K562 (cell line): ENCODE data around the gene ZDHHC17. TPM values are rescaled to one million over a fixed set of nuclear protein-coding genes. Genes with fewer than 3 reads are reported as not detected.
A peak's percentile ranks its signal among the peaks of the same experiment; 100 is the strongest.

ENCODE experiments used
- CC2D1A ChIP-seq: fragments of 450-650 bp; IDR thresholded peaks from 2 replicates; pipeline ENCODE4 v1.6.1; 2017; ENCODE audit warnings: mild to moderate bottlenecking
- EP400 ChIP-seq: fragments of 450-650 bp; IDR thresholded peaks from 2 replicates; pipeline ENCODE4 v1.6.1; 2017; ENCODE audit warnings: antibody characterized with exemption, mild to moderate bottlenecking, moderate library complexity
- FOXK2 ChIP-seq, 2 experiments: fragments of 450-650 bp; IDR thresholded peaks in 1 of 2; conservative IDR thresholded peaks in 1 of 2; 2 replicates each; pipeline ENCODE4 v1.6.1; 2016; ENCODE audit warnings: low read depth in 2 of 2, mild to moderate bottlenecking in 1 of 2
- FOXM1 ChIP-seq, 2 experiments: fragments of 450-650 bp in 1 of 2; sonication (generic) in 1 of 2; formaldehyde crosslinking in 1 of 2; IDR thresholded peaks; 2 replicates each; pipeline versions ENCODE4 v1.6.1 to v1.9.0; 2017 to 2022; ENCODE audit warnings: low read depth in 2 of 2, mild to moderate bottlenecking in 2 of 2, missing genetic modification reagents in 1 of 2, moderate library complexity in 1 of 2
- KDM1A ChIP-seq, 2 experiments: fragments of 450-650 bp; IDR thresholded peaks; 2 replicates each; pipeline ENCODE4 v1.6.1; 2016; ENCODE audit warnings: mild to moderate bottlenecking in 2 of 2
- MAZ ChIP-seq, 2 experiments: fragments of 450-650 bp in 1 of 2; sonication (generic) in 1 of 2; formaldehyde crosslinking; IDR thresholded peaks in 1 of 2; conservative IDR thresholded peaks in 1 of 2; 2 replicates each; pipeline versions ENCODE4 v1.4.0 to v1.5.0; 2020; ENCODE audit warnings: mild to moderate bottlenecking in 1 of 2, missing genetic modification reagents in 1 of 2
- MTA2 ChIP-seq: fragments of 450-650 bp; IDR thresholded peaks from 2 replicates; pipeline ENCODE4 v1.6.1; 2016; ENCODE audit warnings: low read depth
- NFE2 ChIP-seq: IDR thresholded peaks from 2 replicates; pipeline ENCODE4 v1.6.1; 2014; ENCODE audit warnings: antibody characterized with exemption, low read depth
- PTRF ChIP-seq: fragments of 450-650 bp; IDR thresholded peaks from 2 replicates; pipeline ENCODE4 v1.6.1; 2016; ENCODE audit warnings: mild to moderate bottlenecking, missing genetic modification characterization, missing compliant biosample characterization
- SMAD2 ChIP-seq: fragments of 150-350 bp; IDR thresholded peaks from 2 replicates; pipeline ENCODE4 v1.6.1; 2014; ENCODE audit warnings: low read depth, mild to moderate bottlenecking, low read length
- SPI1 ChIP-seq: IDR thresholded peaks from 2 replicates; pipeline ENCODE4 v1.6.1; 2011; ENCODE audit warnings: low read depth, low read length, control low read depth, borderline replicate concordance
- TAL1 ChIP-seq: fragments of 450-650 bp; IDR thresholded peaks from 2 replicates; pipeline ENCODE4 v1.6.1; 2016; ENCODE audit warnings: mild to moderate bottlenecking
- TCF3 ChIP-seq: sonication (generic); formaldehyde crosslinking; IDR thresholded peaks from 2 replicates; pipeline ENCODE4 v1.4.0; 2020; ENCODE audit warnings: mild to moderate bottlenecking, missing genetic modification reagents
- ZNF174 ChIP-seq: fragments of 250-450 bp; sonication (Bioruptor Pico); IDR thresholded peaks from 2 replicates; pipeline ENCODE4 v1.4.0; 2020; ENCODE audit warnings: mild to moderate bottlenecking
- ZNF764 ChIP-seq: fragments of 250-450 bp; sonication (Bioruptor Pico); IDR thresholded peaks from 2 replicates; pipeline ENCODE4 v1.4.0; 2020; ENCODE audit warnings: low read depth, mild to moderate bottlenecking, moderate library complexity
- ZNF766 ChIP-seq: fragments of 200-800 bp; sonication (Bioruptor generic); conservative IDR thresholded peaks from 2 replicates; pipeline ENCODE4 v1.6.1; 2016; ENCODE audit warnings: missing genetic modification characterization, missing compliant biosample characterization
- polyA plus RNA-seq, 8 experiments: library from polyadenylated mRNA; depleted of rRNA in 4 of 8; stranded (reverse) in 5 of 8; unstranded in 3 of 8; fragments of >200 nt; fragmentation: Nextera tagmentation in 2 of 8; fragmentation: Illumina TruSeq in 1 of 8; extraction: Ambion mirVana in 2 of 8; extraction: Trizol in 1 of 8; gene quantifications; 2 replicates each; pipeline versions ENCODE4 v1.2.1 to v1.2.3, GENCODE V29; 2011 to 2014; ENCODE audit warnings: inconsistent platforms in 1 of 8, missing spikeins in 1 of 8
- total RNA-seq, 7 experiments: library from RNA; depleted of rRNA in 6 of 7; stranded (reverse); fragments of >200 nt in 6 of 7; fragmentation: Illumina TruSeq in 2 of 7; extraction: Trizol in 2 of 7; gene quantifications; 2 replicates each; pipeline versions ENCODE4 v1.2.1 to v1.2.3, GENCODE V29; 2011 to 2021; ENCODE audit warnings: low replicate concordance in 1 of 7
- TF ChIP-seq, protein P1 (sequence below), 2 experiments: fragments of 450-650 bp in 1 of 2; sonication (generic) in 1 of 2; formaldehyde crosslinking in 1 of 2; IDR thresholded peaks; 2 replicates each; pipeline versions ENCODE4 v1.7.1 to v1.9.0; 2016 to 2022; ENCODE audit warnings: inconsistent platforms in 1 of 2, mild to moderate bottlenecking in 1 of 2, missing genetic modification reagents in 1 of 2
- TF ChIP-seq, protein P2 (sequence below): fragments of 450-650 bp; IDR thresholded peaks from 2 replicates; pipeline ENCODE4 v1.6.1; 2016; ENCODE audit warnings: mild to moderate bottlenecking

The ZDHHC17 gene
- total and polyA plus RNA-seq, 9 of the 15 experiments (the other 6 are each of a cell fraction or from before 2014, with no cell fraction given) = 6.7 to 66.0 (median 27.5) TPM

DNA sequence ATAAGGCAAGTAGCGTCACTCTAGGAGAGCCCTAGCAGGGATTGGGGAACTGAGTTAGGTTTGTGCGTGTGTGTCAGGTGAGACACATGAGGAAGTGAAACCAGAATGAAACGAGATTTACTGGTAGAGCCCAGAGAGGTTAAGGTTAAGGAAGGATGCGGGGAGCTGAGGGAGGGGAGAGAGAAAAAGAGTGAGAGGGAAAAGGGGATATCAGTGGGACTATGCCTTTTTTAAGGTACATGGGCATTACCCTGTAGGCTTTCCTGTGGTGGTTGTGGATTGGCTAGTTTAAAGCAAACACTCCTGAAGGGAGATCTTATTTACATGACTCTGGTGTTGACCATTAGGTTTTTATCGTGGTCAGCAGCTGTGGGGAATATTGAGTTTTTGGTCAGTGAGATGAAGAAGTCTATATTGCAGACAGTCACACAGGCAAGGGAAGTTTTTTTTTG, 13.9 kb downstream of the ZDHHC17 start (continued):
- TF ChIP-seq, protein P1, sequence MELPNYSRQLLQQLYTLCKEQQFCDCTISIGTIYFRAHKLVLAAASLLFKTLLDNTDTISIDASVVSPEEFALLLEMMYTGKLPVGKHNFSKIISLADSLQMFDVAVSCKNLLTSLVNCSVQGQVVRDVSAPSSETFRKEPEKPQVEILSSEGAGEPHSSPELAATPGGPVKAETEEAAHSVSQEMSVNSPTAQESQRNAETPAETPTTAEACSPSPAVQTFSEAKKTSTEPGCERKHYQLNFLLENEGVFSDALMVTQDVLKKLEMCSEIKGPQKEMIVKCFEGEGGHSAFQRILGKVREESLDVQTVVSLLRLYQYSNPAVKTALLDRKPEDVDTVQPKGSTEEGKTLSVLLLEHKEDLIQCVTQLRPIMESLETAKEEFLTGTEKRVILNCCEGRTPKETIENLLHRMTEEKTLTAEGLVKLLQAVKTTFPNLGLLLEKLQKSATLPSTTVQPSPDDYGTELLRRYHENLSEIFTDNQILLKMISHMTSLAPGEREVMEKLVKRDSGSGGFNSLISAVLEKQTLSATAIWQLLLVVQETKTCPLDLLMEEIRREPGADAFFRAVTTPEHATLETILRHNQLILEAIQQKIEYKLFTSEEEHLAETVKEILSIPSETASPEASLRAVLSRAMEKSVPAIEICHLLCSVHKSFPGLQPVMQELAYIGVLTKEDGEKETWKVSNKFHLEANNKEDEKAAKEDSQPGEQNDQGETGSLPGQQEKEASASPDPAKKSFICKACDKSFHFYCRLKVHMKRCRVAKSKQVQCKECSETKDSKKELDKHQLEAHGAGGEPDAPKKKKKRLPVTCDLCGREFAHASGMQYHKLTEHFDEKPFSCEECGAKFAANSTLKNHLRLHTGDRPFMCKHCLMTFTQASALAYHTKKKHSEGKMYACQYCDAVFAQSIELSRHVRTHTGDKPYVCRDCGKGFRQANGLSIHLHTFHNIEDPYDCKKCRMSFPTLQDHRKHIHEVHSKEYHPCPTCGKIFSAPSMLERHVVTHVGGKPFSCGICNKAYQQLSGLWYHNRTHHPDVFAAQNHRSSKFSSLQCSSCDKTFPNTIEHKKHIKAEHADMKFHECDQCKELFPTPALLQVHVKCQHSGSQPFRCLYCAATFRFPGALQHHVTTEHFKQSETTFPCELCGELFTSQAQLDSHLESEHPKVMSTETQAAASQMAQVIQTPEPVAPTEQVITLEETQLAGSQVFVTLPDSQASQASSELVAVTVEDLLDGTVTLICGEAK (IDR thresholded peaks at IDR 0.05) = peak; percentile 55; the same call in 1 of the 2 replicates
- TF ChIP-seq, protein P1 (CRISPR knock-in tag; IDR thresholded peaks at IDR 0.05) = no peak
- TF ChIP-seq EP400 (0 out of 2 replicates have a peak, but pooled peaks have one; percentile 13), TCF3 (CRISPR knock-in tag) (peak; percentile 71), ZNF174 (CRISPR knock-in tag) (no peak), MAZ (CRISPR knock-in tag; conservative IDR thresholded peaks at IDR 0.05 in 1 of 2, IDR thresholded peaks at IDR 0.05 in 1 of 2) (no peak), ZNF766 (CRISPR knock-in tag) (no peak), CC2D1A (peak; percentile 63), MTA2 (peak; percentile 62), TAL1 (peak; percentile 71), KDM1A (IDR thresholded peaks at IDR 0.05) (peak; percentile 4 to 34; a peak in 2 of 4 replicates), FOXM1 (IDR thresholded peaks at IDR 0.05; ENCODE audit: low read depth) (peak; percentile 94), FOXM1 (CRISPR knock-in tag; IDR thresholded peaks at IDR 0.05; ENCODE audit: low read depth) (no peak), ZNF764 (no peak), PTRF (no peak), SMAD2 (no peak), FOXK2 (conservative IDR thresholded peaks at IDR 0.05 in 1 of 2, IDR thresholded peaks at IDR 0.05 in 1 of 2; ENCODE audit: low read depth in 2 of 2) (peak; percentile 77 to 82), SPI1 (peak; percentile 86), NFE2 (no peak)
- TF ChIP-seq, protein P2, sequence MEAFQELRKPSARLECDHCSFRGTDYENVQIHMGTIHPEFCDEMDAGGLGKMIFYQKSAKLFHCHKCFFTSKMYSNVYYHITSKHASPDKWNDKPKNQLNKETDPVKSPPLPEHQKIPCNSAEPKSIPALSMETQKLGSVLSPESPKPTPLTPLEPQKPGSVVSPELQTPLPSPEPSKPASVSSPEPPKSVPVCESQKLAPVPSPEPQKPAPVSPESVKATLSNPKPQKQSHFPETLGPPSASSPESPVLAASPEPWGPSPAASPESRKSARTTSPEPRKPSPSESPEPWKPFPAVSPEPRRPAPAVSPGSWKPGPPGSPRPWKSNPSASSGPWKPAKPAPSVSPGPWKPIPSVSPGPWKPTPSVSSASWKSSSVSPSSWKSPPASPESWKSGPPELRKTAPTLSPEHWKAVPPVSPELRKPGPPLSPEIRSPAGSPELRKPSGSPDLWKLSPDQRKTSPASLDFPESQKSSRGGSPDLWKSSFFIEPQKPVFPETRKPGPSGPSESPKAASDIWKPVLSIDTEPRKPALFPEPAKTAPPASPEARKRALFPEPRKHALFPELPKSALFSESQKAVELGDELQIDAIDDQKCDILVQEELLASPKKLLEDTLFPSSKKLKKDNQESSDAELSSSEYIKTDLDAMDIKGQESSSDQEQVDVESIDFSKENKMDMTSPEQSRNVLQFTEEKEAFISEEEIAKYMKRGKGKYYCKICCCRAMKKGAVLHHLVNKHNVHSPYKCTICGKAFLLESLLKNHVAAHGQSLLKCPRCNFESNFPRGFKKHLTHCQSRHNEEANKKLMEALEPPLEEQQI = 0 out of 2 replicates have a peak, but pooled peaks have one; percentile 32
